A549 (cell line): ENCODE results near the gene TXNDC17.
A peak's percentile ranks its signal among the peaks of the same experiment; 100 is the strongest.

Source experiments
- CBX8 ChIP-seq: fragments of 200-600 bp; sonication (generic); IDR thresholded peaks from 2 replicates; pipeline ENCODE4 v1.6.1; 2016
- CHD2 ChIP-seq: fragments of 150-350 bp; IDR thresholded peaks from 2 replicates; pipeline ENCODE4 v1.6.1; 2014; ENCODE audit warnings: low read length; ENCODE audit not compliant: partially characterized antibody
- CTCF ChIP-seq: fragments of >200 bp; sonication (Bioruptor Twin); formaldehyde crosslinking; IDR thresholded peaks from 3 replicates; pipeline ENCODE4 v1.5.1; 2016
- JUNB ChIP-seq: fragments of >200 bp; sonication (Bioruptor Twin); formaldehyde crosslinking; IDR thresholded peaks from 2 replicates; pipeline ENCODE4 v1.6.1; 2016
- MAFK ChIP-seq: fragments of 450-650 bp; IDR thresholded peaks from 2 replicates; pipeline ENCODE4 v1.6.1; 2014; ENCODE audit not compliant: partially characterized antibody
- MYC ChIP-seq: IDR thresholded peaks from 2 replicates; pipeline ENCODE4 v1.6.1; 2012; ENCODE audit warnings: mild to moderate bottlenecking, inconsistent platforms, low read length, improper control_type of control experiment, borderline replicate concordance
- TF ChIP-seq, protein P1 (sequence below): IDR thresholded peaks from 2 replicates; pipeline ENCODE4 v1.6.1; 2012
- TF ChIP-seq, protein P2 (sequence below): fragments of 250-450 bp; sonication (Bioruptor Pico); IDR thresholded peaks from 2 replicates; pipeline ENCODE4 v1.5.0; 2021; ENCODE audit warnings: mild to moderate bottlenecking, moderate library complexity, borderline replicate concordance

GRCh38 chr17:6666077-6666521, 25.2 kb downstream of the TXNDC17 start:
- peak; percentile 97 for TF ChIP-seq CTCF
- TF ChIP-seq MYC: no peak
- TF ChIP-seq, protein P1, sequence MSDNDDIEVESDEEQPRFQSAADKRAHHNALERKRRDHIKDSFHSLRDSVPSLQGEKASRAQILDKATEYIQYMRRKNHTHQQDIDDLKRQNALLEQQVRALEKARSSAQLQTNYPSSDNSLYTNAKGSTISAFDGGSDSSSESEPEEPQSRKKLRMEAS: no peak
- TF ChIP-seq JUNB: no peak
- TF ChIP-seq, protein P2, sequence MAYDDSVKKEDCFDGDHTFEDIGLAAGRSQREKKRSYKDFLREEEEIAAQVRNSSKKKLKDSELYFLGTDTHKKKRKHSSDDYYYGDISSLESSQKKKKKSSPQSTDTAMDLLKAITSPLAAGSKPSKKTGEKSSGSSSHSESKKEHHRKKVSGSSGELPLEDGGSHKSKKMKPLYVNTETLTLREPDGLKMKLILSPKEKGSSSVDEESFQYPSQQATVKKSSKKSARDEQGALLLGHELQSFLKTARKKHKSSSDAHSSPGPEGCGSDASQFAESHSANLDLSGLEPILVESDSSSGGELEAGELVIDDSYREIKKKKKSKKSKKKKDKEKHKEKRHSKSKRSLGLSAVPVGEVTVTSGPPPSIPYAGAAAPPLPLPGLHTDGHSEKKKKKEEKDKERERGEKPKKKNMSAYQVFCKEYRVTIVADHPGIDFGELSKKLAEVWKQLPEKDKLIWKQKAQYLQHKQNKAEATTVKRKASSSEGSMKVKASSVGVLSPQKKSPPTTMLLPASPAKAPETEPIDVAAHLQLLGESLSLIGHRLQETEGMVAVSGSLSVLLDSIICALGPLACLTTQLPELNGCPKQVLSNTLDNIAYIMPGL (CRISPR knock-in tag): no peak
- TF ChIP-seq CHD2: no peak
- no peak for TF ChIP-seq MAFK
- no peak for TF ChIP-seq CBX8
